Fibroblast of skin of back (primary cell): ENCODE results near the gene MVK.

Experiments used
- DNase-seq: peaks from one replicate; pipeline ENCODE4 v3.0.0-alpha.2; 2013

Gene MVK

DNA sequence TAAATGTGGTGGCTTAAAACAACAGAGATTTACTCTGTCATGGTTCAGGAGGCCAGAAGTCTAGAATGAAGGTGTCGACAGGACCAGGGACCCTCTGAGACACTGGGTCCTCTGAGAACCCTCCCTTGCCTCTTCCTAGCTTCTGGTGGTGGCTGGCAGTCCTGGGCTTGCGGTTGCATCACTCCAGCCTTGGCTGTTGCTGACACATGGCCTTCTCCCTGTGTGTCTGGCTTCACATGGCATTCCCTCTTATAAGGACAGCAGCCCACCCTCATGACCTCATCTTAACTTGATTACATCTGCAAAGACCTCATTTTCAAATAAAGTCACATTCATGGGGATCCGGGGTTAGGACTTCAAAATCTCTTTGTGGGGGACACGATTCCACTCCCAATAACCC is 36.9 kb downstream of the MVK start:
- no peak for DNase-seq

DNA sequence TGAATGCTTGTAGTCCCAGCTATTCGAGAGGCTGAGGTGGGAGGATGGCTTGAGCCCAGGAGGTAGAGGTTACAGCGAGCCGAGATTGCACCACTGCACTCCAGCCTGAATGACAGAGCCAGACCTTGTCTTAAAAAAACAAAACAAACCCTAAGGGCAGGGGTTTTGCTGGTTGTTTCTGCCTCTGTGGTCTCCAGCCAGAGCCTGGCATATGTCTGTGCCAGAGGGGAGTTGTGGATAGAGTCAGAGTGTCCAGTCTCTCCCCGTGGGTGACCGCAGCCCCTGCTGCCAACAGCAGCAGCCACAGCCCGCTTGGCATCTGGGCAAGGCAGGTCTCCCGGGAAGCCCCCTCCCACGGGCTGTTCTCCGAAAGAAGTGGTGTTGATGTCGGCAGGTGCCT is 37.6 kb downstream of the MVK start:
- DNase-seq, result no peak

DNA sequence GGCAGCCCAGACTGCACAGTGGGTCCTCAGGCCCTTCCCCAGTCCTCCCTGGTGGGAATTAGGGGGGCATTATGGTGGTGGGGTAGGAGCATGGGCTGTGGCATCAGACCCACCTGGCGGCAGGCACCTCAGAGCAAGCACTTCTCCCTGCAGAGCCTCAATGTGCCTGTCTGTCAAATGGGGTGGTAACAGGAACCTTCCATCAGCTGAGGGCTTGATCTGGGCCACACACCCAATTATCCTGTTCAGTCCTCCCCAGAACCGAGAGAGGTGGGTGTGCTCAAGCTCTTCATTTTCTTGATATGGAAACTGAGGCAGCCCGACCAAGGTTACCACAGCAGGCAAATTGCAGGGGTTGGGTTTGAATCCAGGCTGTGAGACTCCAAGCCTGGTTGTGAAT is 38.4 kb downstream of the MVK start:
- no peak for DNase-seq

DNA sequence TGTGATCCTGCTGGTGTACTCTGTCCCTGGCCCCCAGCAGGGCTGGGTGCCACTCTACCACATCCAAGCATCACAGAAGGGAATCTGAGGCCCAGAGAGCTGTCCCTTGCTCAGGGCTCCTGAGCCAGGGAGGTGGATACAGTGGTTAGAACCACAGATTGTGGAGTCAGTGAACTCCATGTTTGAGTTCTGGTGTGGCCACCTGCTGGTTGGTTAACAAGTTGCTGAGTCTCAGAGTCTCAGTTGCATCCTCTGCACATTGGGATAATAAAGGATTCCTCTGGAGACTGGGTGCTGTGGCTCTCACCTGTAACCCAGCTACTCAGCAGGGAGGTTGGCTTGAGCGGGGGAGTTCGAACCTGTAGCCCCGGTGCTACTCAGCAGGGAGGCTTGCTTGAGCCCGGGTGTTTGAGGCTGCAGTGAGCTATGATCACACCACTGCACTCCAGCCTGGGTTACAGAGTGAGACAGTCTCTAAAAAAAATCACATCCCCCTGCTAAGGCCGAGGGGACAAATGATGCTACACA is 39.4 kb downstream of the MVK start:
- DNase-seq, result peak; percentile 19

DNA sequence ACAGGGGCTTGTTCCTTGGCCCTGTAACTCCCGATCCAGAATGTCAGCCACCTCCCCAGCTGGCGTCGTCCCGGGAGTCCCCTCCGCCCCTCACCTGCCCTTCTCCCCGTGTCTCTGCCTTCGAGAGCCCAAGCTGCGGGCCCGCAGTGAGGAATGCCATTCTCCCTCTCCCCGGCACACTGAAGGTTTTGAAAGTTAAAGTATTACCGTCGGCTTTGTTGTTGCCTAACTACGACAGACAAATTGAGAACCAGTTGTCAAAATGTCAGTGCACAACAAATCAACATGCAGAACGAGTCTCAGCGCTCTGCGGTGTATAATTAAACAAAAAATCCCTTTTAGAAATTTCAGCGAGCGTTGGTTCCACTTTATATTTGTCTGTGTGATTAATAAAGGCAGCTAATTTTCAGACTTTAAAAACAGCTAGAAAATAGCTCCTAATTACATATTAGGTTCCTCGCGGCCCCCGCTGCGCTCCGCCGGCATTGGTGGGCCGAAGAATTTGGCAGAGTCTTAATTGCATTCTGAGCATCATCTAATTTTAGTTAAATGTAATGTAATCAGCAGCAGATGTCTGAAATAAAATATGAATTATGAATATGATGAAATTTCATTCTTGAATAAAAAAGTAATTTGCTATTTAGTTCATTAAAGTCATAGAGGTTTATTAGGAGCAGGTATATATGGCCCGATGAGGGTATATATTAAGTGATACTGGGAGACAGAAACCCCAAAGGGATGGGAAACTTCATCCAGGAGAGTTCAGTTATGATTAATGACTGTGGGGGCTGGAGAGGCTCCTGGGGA is 40.3 kb downstream of the MVK start:
- DNase-seq, result no peak

DNA sequence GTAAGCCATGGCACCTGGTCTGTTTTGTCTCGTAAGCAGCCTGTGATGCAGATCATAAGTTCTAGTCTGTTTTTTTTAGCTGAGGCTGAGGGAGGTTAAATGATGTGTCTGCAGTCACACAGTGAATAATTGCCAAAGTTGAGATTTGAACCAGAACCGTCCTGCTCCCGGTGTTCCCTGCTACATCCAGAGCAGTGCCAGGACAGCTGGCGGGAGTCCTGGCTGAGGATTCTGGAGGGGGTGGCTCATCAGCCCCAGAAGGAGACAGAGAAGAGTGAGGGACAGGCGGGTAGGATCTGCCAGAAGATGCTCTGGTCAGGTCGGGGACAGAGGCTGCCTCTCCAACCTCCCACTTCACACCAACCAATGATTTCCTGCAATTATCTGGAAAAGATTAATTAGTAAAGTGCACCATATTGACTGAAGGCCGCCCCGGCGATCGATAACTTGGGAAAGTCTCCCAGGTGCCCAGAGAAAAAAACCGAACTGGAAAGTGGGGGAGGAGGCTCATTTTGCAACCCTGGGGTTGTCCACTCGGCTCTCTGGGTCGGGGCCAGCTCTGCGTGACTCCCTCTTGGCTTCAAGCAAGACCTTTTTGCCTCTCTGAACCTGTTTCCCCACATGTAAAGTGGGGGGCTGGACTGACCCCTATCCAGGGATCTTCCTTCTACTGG is 42.1 kb downstream of the MVK start:
- DNase-seq, result no peak

DNA sequence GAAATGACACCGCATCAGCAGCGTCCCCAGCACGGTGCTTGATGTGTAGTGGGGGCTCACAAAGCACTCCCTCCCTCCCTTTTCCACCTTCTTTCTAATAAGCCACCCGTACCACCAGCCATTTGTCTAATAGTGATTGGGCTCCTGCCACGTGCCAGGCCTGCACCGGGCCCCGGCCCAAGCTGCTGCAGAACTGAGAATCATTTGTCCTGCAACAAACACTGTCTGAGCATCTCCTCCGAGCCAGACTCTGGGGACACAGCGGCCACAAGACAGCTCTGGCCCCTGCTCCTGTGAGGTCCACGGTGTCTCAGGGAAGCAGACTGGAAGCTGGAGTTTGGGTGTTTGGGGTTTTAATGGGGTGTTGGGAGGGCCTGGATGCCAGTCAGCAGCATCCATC is 43.9 kb downstream of the MVK start:
- DNase-seq, result no peak

DNA sequence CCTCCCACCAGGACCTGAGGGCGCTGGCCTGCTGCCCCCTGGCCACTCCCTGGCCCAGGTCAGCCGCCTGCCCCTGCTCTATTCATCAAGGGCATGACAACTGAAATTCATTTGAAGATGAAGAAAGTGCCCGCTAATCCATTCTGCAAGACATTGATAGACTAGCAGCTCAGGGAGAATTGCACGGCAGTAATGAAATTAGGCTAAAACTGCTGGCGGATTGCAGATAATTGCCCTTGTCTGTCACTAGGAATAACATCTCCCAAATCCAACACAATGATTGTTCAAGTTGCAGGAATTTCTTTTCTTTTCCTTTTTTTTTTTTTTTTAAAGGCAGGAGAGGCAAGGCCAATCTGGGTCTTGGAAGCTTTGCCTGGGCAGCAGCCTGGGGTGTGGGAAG is 44.5 kb downstream of the MVK start:
- no peak for DNase-seq

DNA sequence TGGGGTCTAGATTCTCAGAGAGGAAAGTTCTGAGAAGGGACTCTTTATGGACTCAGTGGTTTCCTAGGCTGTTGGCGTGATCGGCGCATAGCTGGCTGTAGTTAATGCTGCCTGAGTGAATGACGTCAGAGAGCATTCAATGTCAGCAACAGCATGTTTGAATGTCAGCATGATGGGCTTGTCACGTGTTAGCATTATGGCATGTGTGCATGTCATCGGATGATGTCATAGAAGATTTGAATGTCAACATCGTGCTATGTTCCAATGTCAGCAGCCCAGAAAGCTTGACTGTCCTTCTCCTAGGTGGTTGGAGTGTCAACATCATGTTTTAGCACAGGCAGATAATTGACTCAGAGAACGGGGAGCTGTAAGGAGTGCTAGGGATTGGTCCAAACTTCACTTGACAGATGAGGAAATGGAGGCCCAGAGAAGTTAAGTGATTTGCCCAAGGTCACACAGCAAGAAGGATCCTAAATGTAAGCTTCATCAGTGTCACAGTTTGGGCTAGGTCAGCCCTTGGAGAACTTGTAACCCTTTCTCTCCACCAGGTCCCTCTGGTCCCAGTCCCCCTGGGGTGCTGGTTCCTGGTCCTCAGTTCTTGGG is 45.5 kb downstream of the MVK start:
- DNase-seq, result no peak

DNA sequence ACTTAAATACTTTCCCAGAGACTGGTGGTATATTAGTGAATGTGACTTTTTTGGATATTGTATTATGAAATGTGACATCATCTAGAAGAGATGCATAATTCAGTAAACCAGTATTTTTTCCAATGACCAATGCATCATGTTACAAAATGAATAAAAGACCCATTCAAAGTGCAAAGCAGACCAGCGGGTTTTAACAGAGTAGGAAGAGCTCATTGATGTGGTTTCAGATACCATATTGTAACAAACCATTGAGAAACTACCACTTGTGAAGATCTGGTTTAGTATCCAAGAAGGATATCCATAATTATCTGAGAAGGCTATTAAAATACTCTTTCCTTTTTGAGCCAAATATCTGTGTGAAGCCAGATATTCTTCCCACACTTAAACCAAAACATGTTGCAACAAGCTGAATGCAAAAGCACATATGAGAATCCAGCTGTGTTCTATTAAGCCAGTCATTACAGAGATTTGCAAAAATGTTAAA is 47.7 kb downstream of the MVK start:
- DNase-seq, result no peak

DNA sequence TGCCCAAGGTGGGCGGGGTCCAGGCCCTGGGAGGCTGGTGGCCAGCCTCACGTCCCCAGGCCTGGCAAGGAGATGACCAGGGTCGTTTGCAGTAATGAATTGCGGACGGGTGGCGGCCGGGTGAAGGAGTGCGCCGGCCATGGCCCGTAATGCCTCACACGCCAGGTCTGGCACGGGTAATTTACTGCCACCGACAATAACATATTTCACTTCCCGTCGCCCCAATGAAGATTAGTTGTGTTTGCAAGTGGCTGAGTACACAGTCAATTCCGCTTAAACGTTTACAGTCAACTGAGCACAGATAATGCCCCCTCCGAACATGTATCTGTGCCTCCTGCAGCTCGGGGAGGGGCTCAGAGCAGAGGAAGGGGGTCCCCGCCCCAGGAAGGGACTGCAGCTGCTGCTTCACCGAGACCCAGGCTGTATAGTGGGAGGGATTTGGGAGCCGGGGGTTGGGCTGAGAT is 48.3 kb downstream of the MVK start:
- no peak for DNase-seq

DNA sequence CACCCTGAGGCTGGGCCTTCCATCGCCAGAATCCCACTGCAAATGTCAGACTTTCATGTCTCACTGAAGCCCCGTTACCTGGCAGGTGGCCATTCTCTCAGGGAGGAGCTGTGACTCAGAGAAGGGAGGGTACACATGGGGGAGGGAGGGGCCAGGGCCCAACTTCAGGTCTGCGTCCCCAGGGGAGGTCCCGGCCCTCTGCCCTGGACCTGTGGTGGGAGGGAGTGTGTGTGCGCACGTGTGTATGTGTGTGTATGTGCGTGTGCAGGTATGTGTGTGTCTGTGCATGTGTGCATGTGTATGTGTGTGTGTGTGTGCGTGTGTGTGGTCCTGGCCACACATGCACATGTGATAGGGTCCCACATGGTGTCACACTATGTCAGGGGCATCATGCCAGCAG is 50.9 kb downstream of the MVK start:
- DNase-seq, result no peak

DNA sequence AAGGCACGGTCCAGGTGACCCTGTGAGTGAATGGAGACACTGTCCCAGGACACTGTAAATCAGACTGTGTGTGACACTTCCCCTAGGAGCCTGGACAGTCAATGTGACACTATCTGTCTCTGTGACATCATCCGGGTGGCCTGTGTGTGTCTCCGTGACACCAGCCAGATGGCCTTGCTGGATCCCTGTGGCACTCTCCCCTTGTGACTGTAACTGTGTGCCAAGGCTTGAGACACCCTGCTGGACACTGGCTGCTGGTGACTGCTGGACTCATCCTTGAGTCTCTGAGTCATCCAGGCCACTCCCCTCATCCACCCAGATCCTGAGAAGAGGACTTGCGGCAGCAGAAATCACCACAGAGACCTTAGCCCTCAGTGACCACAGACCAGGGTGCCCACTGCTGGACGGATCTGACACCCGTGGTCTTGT is 51.6 kb downstream of the MVK start:
- DNase-seq, result peak; percentile 11

DNA sequence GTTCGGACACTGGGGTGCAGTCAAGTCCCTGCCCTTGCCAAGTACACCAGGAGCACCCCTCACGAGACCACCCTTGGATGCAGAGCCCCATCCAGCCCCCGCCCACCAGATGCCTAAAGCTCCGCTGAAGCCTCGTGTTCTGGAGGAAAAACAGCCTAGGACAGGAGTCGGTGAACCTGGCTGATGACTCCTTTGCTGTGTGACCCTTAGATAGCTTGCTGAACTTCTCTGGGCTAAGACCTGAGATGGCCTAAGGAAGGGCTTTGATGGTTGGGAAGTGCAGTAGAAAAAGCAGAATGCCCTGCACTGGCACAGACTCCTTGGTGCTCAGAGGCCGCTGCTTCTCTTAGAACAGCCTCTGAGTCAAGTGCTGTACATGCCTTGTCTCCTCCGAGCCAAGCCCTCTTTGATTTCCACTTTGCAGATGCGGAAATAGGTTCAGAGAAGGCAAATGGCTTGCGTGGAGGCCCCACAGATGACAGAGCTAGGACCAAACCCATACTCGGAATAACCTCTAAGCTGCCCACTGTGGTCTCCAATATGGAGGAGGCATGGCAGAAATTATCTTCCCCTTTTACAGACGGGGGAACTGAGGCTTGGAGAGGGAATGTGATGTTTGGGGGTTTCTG is 52.3 kb downstream of the MVK start:
- DNase-seq, result no peak

DNA sequence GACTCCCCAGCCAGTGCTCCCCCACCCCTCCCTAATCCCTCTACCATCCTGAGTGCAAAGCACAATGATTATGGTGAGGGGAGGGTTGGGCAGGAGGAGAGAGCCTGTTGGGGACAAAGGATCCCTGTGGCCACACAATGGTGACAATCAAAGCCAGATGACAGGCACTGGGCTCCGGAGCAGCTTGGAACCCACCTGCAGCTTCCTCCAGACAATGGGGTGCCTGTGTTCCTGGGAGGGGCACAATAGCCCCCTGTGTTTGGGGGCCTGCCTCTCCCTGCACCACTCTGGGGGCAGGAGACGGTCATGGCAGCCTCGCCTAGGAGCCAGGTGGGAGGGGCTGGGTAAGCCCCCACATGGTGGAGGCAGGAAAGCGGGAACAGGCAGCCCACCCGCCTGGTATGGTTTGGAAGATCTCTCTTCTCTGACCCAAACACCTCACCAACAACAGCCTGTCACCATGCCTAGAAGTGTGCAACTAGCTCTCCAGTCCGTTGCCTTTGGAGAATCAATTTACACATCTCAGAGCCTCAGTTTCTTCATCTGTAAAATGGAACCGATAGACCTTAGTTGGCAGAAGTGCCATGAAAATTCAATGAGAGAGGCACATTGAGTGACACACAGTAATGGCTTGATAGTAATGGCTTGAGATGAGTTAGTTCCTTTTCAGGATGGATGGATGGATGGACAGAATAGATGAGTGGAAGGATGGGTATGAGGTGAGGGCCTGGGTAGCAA is 53.0 kb downstream of the MVK start:
- no peak for DNase-seq

DNA sequence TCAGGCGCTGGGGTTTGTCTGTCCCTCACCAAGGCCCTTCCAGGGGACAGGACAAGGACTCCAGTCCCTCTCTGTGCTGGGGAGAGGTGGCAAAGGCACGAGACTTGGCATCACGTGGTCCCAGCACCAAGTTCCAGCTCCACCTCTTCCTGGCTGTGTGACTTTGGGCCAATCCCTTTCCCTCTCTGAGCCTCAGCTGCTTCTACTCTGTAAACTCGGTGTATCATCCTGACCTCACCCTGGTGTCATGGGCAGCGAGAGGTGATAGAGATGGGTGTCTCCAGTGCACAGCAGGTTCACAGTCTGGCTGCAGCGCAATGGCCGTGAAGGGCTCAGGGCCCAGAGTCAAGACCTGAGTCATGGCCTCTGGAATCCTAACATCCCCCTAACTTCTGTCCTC is 54.0 kb downstream of the MVK start:
- no peak for DNase-seq

DNA sequence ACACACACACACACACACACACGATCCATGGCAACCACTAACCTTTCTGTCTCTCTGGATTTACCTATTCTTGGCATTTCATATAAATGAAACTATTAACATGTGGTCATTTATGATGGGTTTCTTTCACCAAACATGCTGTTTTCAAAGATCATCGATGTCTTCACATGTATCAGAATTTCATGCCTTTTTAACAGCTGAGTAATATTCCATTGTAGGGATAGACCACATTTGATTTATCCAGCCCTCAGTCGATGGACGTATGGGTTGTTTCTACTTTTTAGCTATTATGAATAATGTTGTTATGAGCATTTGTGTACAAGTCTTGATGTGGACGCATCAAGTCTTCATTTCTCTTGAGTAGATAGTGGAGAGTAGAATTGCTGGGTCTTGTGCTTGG is 56.5 kb downstream of the MVK start:
- no peak for DNase-seq

DNA sequence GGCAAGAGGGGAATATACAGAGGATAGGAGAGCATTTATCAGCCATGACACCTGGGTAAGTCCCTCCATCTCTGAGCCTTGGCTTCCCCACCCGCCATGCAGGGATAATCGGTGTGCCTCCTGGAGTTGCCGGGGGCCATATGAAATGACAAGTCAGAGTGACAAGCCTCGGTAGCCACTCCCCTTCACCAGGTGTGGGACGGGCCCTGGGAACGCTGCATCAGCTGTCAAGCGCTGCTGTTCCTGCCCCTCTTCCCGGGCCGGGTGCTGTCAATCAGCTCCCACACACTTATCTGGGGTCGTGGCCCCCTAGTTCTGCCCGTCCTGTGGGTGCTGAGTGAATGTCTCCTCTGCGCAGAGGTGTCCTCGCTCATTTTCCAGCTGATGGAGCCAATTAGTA is 57.2 kb downstream of the MVK start:
- no peak for DNase-seq

DNA sequence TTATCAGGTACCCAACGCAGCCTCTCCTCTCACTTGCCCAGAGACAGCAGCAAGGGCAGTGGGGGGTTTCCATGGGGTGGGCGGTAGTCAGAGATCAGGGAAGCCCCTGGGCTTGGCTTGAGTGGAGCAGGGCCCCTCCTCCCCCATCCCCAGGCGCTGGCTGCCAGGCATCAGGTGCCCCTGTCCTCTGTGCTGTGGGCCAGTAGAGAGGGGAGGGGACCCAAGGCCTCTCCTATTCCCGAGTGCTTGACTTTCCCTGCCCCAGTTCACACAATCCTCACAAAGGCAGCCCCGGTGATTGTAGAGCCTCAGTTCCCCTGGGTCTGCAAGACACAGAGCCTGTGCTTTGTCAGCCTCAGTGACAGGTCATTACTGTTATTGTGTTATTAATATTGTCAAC is 57.7 kb downstream of the MVK start:
- no peak for DNase-seq

DNA sequence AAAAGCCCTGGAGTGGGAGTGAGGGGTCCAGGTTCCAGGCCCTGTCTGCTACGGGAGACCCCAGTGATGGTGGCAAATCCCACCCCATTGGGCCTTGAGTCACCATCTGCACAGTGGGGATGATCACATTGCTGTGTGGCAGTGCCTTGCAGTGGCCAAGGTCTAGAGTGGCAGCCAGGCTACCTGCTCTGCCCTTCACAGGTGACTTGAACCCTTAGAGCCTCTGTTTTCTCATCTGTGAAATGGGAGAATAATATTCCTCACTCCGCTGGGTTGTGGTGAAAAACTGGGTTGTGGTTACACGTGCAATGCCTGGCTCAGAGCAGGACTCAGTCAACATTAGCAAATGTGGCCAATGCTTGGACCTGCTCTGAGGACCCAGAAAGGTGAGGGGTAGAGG is 58.2 kb downstream of the MVK start:
- no peak for DNase-seq

DNA sequence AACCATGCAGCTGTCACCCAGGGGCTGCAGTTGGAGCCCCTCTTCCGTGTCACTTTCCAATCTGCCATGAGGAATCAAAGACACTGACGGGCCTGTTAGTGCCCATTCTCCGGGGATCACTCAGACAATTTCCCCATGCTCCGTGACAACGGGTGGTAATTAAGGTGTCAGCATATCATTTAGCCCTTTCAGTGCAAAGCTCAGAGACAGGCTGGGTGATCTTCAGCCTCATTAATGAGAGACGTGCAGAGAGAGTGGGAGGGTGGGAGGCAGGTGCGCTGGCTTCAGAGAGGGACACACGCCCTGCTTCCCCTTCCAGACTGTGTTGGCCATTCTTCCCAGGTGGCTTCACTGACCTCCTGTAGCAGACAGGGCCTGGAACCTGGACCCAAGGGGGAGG is 58.7 kb downstream of the MVK start:
- no peak for DNase-seq

DNA sequence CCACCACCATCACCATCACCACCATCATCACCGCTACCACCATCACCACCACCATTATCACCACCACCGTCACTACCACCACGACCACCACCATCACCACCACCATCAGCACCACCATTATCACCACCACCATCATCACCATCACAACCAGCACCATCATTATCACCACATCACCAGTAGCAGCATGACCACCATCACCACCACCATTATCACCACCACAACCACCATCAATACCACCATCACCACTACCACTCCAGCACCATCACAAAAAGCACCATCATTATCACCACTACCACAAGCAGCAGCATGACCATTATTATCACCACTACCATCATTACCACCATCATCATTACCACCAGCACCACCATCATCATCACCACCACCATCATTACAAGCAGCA is 62.1 kb downstream of the MVK start:
- no peak for DNase-seq
